HepG2 (cell line): ENCODE results near the gene TOMM7. TPM values are rescaled to one million over a fixed set of nuclear protein-coding genes. Genes with fewer than 3 reads are reported as not detected.

Experiments used
- DMAP1 ChIP-seq: IDR thresholded peaks from 2 replicates; pipeline ENCODE4 v1.6.1; 2016
- FOXJ3 ChIP-seq: sonication (generic); formaldehyde crosslinking; IDR thresholded peaks from 2 replicates; pipeline ENCODE4 v1.4.0; 2020; ENCODE audit warnings: missing genetic modification reagents, mild to moderate bottlenecking, borderline replicate concordance
- HOXA7 ChIP-seq: sonication (generic); formaldehyde crosslinking; IDR thresholded peaks from 2 replicates; pipeline ENCODE4 v1.8.1; 2022; ENCODE audit warnings: mild to moderate bottlenecking, missing genetic modification reagents, moderate library complexity
- IKZF4 ChIP-seq: sonication (generic); formaldehyde crosslinking; IDR thresholded peaks from 2 replicates; pipeline ENCODE4 v1.5.1; 2020; ENCODE audit warnings: borderline replicate concordance, mild to moderate bottlenecking, low read depth, missing genetic modification reagents; ENCODE audit errors: not compliant biosample characterization
- PHF21A ChIP-seq: sonication (generic); formaldehyde crosslinking; IDR thresholded peaks from 2 replicates; pipeline ENCODE4 v1.5.0; 2020; ENCODE audit warnings: mild to moderate bottlenecking, missing genetic modification reagents
- REPIN1 ChIP-seq: sonication (generic); formaldehyde crosslinking; IDR thresholded peaks from 2 replicates; pipeline ENCODE4 v1.8.0; 2022; ENCODE audit warnings: missing genetic modification reagents, low read depth, mild to moderate bottlenecking, borderline replicate concordance
- SP1 ChIP-seq, 2 experiments: fragments of 450-650 bp in 1 of 2; sonication (generic) in 1 of 2; formaldehyde crosslinking in 1 of 2; IDR thresholded peaks; 2 replicates each; pipeline versions ENCODE4 v1.4.0 to v1.6.1; 2016 to 2020; ENCODE audit warnings: missing genetic modification reagents in 1 of 2
- YEATS4 ChIP-seq: sonication (generic); formaldehyde crosslinking; IDR thresholded peaks from 2 replicates; pipeline ENCODE4 v1.4.0; 2020; ENCODE audit warnings: missing genetic modification reagents, borderline replicate concordance
- ZNF354B ChIP-seq: sonication (generic); formaldehyde crosslinking; IDR thresholded peaks from 2 replicates; pipeline ENCODE4 v1.8.0; 2022; ENCODE audit warnings: mild to moderate bottlenecking, missing genetic modification reagents
- ZNF607 ChIP-seq: sonication (generic); formaldehyde crosslinking; IDR thresholded peaks from 2 replicates; pipeline ENCODE4 v1.5.1; 2020; ENCODE audit warnings: missing genetic modification reagents, mild to moderate bottlenecking, borderline replicate concordance
- ZNF775 ChIP-seq: sonication (generic); formaldehyde crosslinking; IDR thresholded peaks from 2 replicates; pipeline ENCODE4 v1.4.0; 2020; ENCODE audit warnings: missing genetic modification reagents, mild to moderate bottlenecking, moderate library complexity, borderline replicate concordance
- ZSCAN31 ChIP-seq: sonication (generic); formaldehyde crosslinking; IDR thresholded peaks from 2 replicates; pipeline ENCODE4 v1.5.0; 2020; ENCODE audit warnings: low read depth, mild to moderate bottlenecking, missing genetic modification reagents
- polyA plus RNA-seq, 8 experiments: library from polyadenylated mRNA; depleted of rRNA in 3 of 8; stranded (reverse) in 7 of 8; unstranded in 1 of 8; fragments of >200 nt; fragmentation: Illumina TruSeq in 4 of 8; extraction: Trizol in 4 of 8; gene quantifications; 2 replicates each; pipeline versions ENCODE4 v1.2.1 to v1.2.3, GENCODE V29; 2011 to 2016; ENCODE audit warnings: low read depth in 4 of 8, missing spikeins in 1 of 8, mixed read lengths in 1 of 8; ENCODE audit not compliant: insufficient read depth in 1 of 8
- total RNA-seq, 5 experiments: library from RNA; depleted of rRNA; stranded (reverse); fragments of >200 nt; fragmentation: Illumina TruSeq; extraction: Trizol; gene quantifications; 2 replicates each; pipeline ENCODE4 v1.2.3, GENCODE V29; 2016; ENCODE audit warnings: low read depth in 1 of 5
- TF ChIP-seq, protein P1 (sequence below): sonication (generic); formaldehyde crosslinking; IDR thresholded peaks from one replicate; pipeline ENCODE4 v1.5.1; 2020; ENCODE audit warnings: mild to moderate bottlenecking, missing genetic modification reagents; ENCODE audit errors: not compliant biosample characterization
- TF ChIP-seq, protein P2 (sequence below), 2 experiments: sonication (generic) in 1 of 2; formaldehyde crosslinking in 1 of 2; IDR thresholded peaks; 2 replicates each; pipeline versions ENCODE4 v1.4.0 to v1.6.1; 2016 to 2020; ENCODE audit warnings: borderline replicate concordance in 1 of 2, low read depth in 1 of 2, mild to moderate bottlenecking in 1 of 2, missing genetic modification reagents in 1 of 2

The TOMM7 gene
- total and polyA plus RNA-seq, 2 of the 13 experiments (the other 11 are each of a cell fraction or from before 2014, with no cell fraction given), result 251 to 369 TPM

DNA sequence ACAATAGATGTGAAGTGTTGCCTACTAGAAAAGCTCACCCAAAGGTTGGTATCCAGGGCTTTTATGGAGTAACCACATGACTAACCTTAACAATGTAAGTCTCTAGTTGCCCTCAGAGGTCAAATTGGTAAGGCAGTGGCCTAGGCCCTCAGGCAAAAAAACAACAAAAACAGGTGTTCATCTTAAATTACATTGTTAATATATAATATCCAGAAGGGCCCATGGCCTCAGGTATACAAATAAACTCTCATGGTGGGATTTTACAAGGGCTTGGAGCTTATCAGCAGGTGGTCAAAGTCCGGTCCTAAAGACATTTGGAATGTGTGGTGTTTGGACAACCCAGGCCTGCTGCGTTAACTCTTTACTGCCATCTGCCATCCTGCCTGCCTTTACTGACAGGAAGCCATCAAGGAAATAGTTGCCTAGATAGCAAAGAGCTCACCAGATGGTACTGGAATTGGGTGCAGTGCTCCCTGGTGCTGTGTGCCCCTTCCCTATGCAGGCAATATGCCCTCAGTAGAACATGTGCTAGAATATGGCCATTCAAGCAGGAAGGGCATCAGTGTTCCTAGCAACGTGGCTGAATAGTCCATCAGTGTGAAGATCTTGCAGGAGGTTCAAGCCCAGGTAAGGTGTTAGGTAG is 36.2 kb downstream of the TOMM7 start (continued):
- TF ChIP-seq, protein P1, sequence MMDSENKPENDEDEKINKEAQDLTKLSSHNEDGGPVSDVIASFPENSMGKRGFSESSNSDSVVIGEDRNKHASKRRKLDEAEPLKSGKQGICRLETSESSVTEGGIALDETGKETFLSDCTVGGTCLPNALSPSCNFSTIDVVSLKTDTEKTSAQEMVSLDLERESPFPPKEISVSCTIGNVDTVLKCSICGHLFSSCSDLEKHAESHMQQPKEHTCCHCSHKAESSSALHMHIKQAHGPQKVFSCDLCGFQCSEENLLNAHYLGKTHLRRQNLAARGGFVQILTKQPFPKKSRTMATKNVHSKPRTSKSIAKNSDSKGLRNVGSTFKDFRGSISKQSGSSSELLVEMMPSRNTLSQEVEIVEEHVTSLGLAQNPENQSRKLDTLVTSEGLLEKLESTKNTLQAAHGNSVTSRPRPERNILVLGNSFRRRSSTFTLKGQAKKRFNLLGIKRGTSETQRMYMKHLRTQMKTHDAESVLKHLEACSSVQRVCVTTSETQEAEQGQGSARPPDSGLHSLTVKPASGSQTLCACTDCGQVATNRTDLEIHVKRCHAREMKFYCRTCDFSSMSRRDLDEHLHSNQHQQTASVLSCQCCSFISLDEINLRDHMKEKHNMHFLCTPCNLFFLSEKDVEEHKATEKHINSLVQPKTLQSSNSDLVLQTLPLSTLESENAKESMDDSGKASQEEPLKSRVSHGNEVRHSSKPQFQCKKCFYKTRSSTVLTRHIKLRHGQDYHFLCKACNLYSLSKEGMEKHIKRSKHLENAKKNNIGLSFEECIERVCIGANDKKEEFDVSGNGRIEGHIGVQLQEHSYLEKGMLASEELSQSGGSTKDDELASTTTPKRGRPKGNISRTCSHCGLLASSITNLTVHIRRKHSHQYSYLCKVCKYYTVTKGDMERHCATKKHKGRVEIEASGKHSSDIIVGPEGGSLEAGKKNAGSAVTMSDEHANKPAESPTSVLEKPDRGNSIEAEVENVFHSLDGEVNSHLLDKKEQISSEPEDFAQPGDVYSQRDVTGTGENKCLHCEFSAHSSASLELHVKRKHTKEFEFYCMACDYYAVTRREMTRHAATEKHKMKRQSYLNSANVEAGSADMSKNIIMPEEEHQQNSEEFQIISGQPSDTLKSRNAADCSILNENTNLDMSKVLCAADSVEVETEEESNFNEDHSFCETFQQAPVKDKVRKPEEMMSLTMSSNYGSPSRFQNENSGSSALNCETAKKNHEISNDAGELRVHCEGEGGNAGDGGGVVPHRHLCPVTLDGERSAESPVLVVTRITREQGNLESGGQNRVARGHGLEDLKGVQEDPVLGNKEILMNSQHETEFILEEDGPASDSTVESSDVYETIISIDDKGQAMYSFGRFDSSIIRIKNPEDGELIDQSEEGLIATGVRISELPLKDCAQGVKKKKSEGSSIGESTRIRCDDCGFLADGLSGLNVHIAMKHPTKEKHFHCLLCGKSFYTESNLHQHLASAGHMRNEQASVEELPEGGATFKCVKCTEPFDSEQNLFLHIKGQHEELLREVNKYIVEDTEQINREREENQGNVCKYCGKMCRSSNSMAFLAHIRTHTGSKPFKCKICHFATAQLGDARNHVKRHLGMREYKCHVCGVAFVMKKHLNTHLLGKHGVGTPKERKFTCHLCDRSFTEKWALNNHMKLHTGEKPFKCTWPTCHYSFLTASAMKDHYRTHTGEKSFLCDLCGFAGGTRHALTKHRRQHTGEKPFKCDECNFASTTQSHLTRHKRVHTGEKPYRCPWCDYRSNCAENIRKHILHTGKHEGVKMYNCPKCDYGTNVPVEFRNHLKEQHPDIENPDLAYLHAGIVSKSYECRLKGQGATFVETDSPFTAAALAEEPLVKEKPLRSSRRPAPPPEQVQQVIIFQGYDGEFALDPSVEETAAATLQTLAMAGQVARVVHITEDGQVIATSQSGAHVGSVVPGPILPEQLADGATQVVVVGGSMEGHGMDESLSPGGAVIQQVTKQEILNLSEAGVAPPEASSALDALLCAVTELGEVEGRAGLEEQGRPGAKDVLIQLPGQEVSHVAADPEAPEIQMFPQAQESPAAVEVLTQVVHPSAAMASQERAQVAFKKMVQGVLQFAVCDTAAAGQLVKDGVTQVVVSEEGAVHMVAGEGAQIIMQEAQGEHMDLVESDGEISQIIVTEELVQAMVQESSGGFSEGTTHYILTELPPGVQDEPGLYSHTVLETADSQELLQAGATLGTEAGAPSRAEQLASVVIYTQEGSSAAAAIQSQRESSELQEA (CRISPR knock-in tag), result no peak
- TF ChIP-seq ZNF354B (CRISPR knock-in tag) (0 out of 2 replicates have a peak, but pooled peaks have one; percentile 54), FOXJ3 (CRISPR knock-in tag) (peak; percentile 93; the same call in 1 of the 2 replicates), SP1 (IDR thresholded peaks at IDR 0.05) (no peak), SP1 (CRISPR knock-in tag; IDR thresholded peaks at IDR 0.05) (no peak), ZSCAN31 (no peak), ZNF607 (peak; percentile 79; the same call in 1 of the 2 replicates), YEATS4 (CRISPR knock-in tag) (no peak), HOXA7 (CRISPR knock-in tag) (no peak), REPIN1 (CRISPR knock-in tag) (peak; percentile 72), IKZF4 (CRISPR knock-in tag) (no peak), PHF21A (CRISPR knock-in tag) (peak; percentile 96), ZNF775 (CRISPR knock-in tag) (no peak), DMAP1 (peak; percentile 49; the same call in 1 of the 2 replicates)
- TF ChIP-seq, protein P2, sequence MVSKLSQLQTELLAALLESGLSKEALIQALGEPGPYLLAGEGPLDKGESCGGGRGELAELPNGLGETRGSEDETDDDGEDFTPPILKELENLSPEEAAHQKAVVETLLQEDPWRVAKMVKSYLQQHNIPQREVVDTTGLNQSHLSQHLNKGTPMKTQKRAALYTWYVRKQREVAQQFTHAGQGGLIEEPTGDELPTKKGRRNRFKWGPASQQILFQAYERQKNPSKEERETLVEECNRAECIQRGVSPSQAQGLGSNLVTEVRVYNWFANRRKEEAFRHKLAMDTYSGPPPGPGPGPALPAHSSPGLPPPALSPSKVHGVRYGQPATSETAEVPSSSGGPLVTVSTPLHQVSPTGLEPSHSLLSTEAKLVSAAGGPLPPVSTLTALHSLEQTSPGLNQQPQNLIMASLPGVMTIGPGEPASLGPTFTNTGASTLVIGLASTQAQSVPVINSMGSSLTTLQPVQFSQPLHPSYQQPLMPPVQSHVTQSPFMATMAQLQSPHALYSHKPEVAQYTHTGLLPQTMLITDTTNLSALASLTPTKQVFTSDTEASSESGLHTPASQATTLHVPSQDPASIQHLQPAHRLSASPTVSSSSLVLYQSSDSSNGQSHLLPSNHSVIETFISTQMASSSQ (IDR thresholded peaks at IDR 0.05; ENCODE audit: low read depth), result peak; percentile 76
- TF ChIP-seq, protein P2 (CRISPR knock-in tag; IDR thresholded peaks at IDR 0.05; ENCODE audit: borderline replicate concordance), result peak; percentile 92; the same call in 1 of the 2 replicates
